HG03469 (cell line): ENCODE measurements around the gene LRP8.
"Not testable (repeated sequence)": the region's sequence is repeated elsewhere in the genome, so short reads cannot be mapped to it uniquely, and the experiment has no call there.

Experiments
- ATAC-seq: cut with Tn5 transposase; IDR thresholded peaks from one replicate; pipeline ENCODE4 v1.9.1; 2021; ENCODE audit warnings: mild to moderate bottlenecking, moderate library complexity, moderate number of reproducible peaks; ENCODE audit not compliant: unreplicated experiment

Gene LRP8

GRCh38 chr1:53237638-53238037, 90.2 kb downstream of the LRP8 start:
- ATAC-seq: no peak

- no peak for ATAC-seq
Measured at GRCh38 chr1:53220962-53221286, 106.9 kb downstream of the LRP8 start.

GRCh38 chr1:53220171-53220961, 107.5 kb downstream of the LRP8 start, which contains the start of gene CZIB:
Gene CZIB, minus strand, starts transcription at chr1:53220634. Its CDS starts 59 bp downstream, at chr1:53220575.
- ATAC-seq: peak; percentile 80

- ATAC-seq: no peak
Measured at GRCh38 chr1:53219711-53220110, 108.2 kb downstream of the LRP8 start.

- ATAC-seq: no peak
Measured at GRCh38 chr1:53218201-53218600, 109.7 kb downstream of the LRP8 start.

- no peak for ATAC-seq
Measured at GRCh38 chr1:53214376-53214940, 113.4 kb downstream of the LRP8 start.

GRCh38 chr1:53210954-53211353, 116.9 kb downstream of the LRP8 start:
- ATAC-seq: no peak

- no peak for ATAC-seq
Measured at GRCh38 chr1:53210352-53210751, 117.5 kb downstream of the LRP8 start.

- no peak for ATAC-seq
Measured at GRCh38 chr1:53207726-53208125, 120.1 kb downstream of the LRP8 start.

- ATAC-seq: no peak
Measured at GRCh38 chr1:53206735-53207379, 121.0 kb downstream of the LRP8 start.

GRCh38 chr1:53206083-53206685, 121.7 kb downstream of the LRP8 start:
- not testable (repeated sequence) for ATAC-seq

GRCh38 chr1:53205496-53205895, 122.4 kb downstream of the LRP8 start:
- ATAC-seq: not testable (repeated sequence)

- no peak for ATAC-seq
Measured at GRCh38 chr1:53203466-53203865, 124.4 kb downstream of the LRP8 start.

- no peak for ATAC-seq
Measured at GRCh38 chr1:53198241-53198651, 129.6 kb downstream of the LRP8 start.

- ATAC-seq: no peak
Measured at GRCh38 chr1:53197291-53198200, 130.3 kb downstream of the LRP8 start.

- peak; percentile 94 for ATAC-seq
Measured at GRCh38 chr1:53196485-53197290, 131.2 kb downstream of the LRP8 start, which contains the start of gene CPT2. Gene CPT2, plus strand, starts transcription at chr1:53196824. Its CDS starts 120 bp downstream, at chr1:53196944.

- no peak for ATAC-seq
Measured at GRCh38 chr1:53196017-53196484, 131.8 kb downstream of the LRP8 start.

GRCh38 chr1:53195246-53196016, 132.4 kb downstream of the LRP8 start:
- ATAC-seq: no peak
